ENCODE data around the gene DOCK9.

- TF ChIP-seq THAP12 (CRISPR knock-in tag; IDR thresholded peaks at IDR 0.05) (no peak), POLR2A (conservative IDR thresholded peaks at IDR 0.05) (no peak), TFAM (CRISPR knock-in tag; conservative IDR thresholded peaks at IDR 0.05) (no peak), GABPB1 (CRISPR knock-in tag; IDR thresholded peaks at IDR 0.05) (no peak), ETV5 (CRISPR knock-in tag; IDR thresholded peaks at IDR 0.05; ENCODE audit: low read depth) (no peak), HDAC6 (IDR thresholded peaks at IDR 0.05; ENCODE audit: low read depth, low read length) (no peak), ZFP1 (CRISPR knock-in tag; IDR thresholded peaks at IDR 0.05) (no peak), ATF6 (CRISPR knock-in tag; IDR thresholded peaks at IDR 0.05) (no peak), TRIM24 (IDR thresholded peaks at IDR 0.05) (no peak), POLR2AphosphoS5 (IDR thresholded peaks at IDR 0.05; ENCODE audit: control insufficient read depth, insufficient read depth, low read depth, low read length) (no peak), ZBTB33 (CRISPR knock-in tag; IDR thresholded peaks at IDR 0.05) (no peak), LEF1 (IDR thresholded peaks at IDR 0.05) (no peak), CTCF (IDR thresholded peaks at IDR 0.05 in 2 of 3, conservative IDR thresholded peaks at IDR 0.05 in 1 of 3; ENCODE audit: insufficient read depth in 2 of 3, low read depth in 1 of 3, low read length in 3 of 3) (no peak), SREBF1 (IDR thresholded peaks at IDR 0.05; ENCODE audit: borderline replicate concordance, low read depth, low read length) (no peak)
Observed at GRCh38 chr13:98974053-98974452, 3.8 kb downstream of the DOCK9 start.

Measured in K562 (cell line).